ENCODE measurements around the gene GRB10.

The GRB10 gene

DNA sequence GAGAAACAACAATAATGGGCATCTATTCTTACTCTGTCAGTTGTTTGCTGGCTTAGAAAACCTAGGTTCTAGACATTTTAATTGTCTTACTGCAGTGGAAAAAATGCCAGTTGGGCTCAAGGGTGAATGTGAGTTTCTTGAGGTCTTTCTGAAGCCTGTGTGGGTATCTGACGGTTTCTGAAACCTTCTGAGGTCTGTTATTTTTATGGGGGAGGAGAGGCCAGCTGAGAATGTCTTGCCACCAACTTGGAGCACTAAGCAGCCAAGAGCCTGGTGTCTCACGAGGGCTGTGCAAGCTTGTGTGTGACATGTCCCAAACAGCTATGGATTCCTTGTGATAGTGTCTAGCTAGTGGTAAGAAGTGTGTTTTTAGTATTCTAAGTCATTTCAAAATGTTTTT lies 193.3 kb downstream of the GRB10 start:
- TF ChIP-seq PPARA (CRISPR knock-in tag; IDR thresholded peaks at IDR 0.05; ENCODE audit: borderline replicate concordance): no peak
- TF ChIP-seq, protein P1, sequence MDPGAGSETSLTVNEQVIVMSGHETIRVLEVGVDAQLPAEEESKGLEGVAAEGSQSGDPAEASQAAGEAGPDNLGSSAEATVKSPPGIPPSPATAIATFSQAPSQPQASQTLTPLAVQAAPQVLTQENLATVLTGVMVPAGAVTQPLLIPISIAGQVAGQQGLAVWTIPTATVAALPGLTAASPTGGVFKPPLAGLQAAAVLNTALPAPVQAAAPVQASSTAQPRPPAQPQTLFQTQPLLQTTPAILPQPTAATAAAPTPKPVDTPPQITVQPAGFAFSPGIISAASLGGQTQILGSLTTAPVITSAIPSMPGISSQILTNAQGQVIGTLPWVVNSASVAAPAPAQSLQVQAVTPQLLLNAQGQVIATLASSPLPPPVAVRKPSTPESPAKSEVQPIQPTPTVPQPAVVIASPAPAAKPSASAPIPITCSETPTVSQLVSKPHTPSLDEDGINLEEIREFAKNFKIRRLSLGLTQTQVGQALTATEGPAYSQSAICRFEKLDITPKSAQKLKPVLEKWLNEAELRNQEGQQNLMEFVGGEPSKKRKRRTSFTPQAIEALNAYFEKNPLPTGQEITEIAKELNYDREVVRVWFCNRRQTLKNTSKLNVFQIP (CRISPR knock-in tag; IDR thresholded peaks at IDR 0.05; ENCODE audit: borderline replicate concordance, low read depth): no peak
- TF ChIP-seq RARB (CRISPR knock-in tag; IDR thresholded peaks at IDR 0.05): no peak
- TF ChIP-seq ISL1 (CRISPR knock-in tag; IDR thresholded peaks at IDR 0.05): no peak
- no peak for TF ChIP-seq ZNF565 (CRISPR knock-in tag; conservative IDR thresholded peaks at IDR 0.05; ENCODE audit: low read depth)
- no peak for TF ChIP-seq TCF4 (CRISPR knock-in tag; IDR thresholded peaks at IDR 0.05; ENCODE audit: borderline replicate concordance)
- TF ChIP-seq CSDC2 (CRISPR knock-in tag; IDR thresholded peaks at IDR 0.05): no peak
- TF ChIP-seq, protein P2, sequence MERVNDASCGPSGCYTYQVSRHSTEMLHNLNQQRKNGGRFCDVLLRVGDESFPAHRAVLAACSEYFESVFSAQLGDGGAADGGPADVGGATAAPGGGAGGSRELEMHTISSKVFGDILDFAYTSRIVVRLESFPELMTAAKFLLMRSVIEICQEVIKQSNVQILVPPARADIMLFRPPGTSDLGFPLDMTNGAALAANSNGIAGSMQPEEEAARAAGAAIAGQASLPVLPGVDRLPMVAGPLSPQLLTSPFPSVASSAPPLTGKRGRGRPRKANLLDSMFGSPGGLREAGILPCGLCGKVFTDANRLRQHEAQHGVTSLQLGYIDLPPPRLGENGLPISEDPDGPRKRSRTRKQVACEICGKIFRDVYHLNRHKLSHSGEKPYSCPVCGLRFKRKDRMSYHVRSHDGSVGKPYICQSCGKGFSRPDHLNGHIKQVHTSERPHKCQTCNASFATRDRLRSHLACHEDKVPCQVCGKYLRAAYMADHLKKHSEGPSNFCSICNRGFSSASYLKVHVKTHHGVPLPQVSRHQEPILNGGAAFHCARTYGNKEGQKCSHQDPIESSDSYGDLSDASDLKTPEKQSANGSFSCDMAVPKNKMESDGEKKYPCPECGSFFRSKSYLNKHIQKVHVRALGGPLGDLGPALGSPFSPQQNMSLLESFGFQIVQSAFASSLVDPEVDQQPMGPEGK (CRISPR knock-in tag; IDR thresholded peaks at IDR 0.05; ENCODE audit: borderline replicate concordance): no peak
- TF ChIP-seq, protein P3, sequence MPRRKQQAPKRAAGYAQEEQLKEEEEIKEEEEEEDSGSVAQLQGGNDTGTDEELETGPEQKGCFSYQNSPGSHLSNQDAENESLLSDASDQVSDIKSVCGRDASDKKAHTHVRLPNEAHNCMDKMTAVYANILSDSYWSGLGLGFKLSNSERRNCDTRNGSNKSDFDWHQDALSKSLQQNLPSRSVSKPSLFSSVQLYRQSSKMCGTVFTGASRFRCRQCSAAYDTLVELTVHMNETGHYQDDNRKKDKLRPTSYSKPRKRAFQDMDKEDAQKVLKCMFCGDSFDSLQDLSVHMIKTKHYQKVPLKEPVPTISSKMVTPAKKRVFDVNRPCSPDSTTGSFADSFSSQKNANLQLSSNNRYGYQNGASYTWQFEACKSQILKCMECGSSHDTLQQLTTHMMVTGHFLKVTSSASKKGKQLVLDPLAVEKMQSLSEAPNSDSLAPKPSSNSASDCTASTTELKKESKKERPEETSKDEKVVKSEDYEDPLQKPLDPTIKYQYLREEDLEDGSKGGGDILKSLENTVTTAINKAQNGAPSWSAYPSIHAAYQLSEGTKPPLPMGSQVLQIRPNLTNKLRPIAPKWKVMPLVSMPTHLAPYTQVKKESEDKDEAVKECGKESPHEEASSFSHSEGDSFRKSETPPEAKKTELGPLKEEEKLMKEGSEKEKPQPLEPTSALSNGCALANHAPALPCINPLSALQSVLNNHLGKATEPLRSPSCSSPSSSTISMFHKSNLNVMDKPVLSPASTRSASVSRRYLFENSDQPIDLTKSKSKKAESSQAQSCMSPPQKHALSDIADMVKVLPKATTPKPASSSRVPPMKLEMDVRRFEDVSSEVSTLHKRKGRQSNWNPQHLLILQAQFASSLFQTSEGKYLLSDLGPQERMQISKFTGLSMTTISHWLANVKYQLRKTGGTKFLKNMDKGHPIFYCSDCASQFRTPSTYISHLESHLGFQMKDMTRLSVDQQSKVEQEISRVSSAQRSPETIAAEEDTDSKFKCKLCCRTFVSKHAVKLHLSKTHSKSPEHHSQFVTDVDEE (CRISPR knock-in tag; IDR thresholded peaks at IDR 0.05): no peak
- no peak for TF ChIP-seq ESRRG (CRISPR knock-in tag; IDR thresholded peaks at IDR 0.05)
- no peak for TF ChIP-seq OSR1 (CRISPR knock-in tag; IDR thresholded peaks at IDR 0.05)
- TF ChIP-seq ZNF8 (CRISPR knock-in tag; IDR thresholded peaks at IDR 0.05): no peak
- TF ChIP-seq ARNTL (CRISPR knock-in tag; IDR thresholded peaks at IDR 0.05; ENCODE audit: borderline replicate concordance, low read depth): no peak
- no peak for TF ChIP-seq ZNF70 (CRISPR knock-in tag; IDR thresholded peaks at IDR 0.05)
- no peak for TF ChIP-seq BACH2 (CRISPR knock-in tag; IDR thresholded peaks at IDR 0.05; ENCODE audit: borderline replicate concordance)
- no peak for ATAC-seq

DNA sequence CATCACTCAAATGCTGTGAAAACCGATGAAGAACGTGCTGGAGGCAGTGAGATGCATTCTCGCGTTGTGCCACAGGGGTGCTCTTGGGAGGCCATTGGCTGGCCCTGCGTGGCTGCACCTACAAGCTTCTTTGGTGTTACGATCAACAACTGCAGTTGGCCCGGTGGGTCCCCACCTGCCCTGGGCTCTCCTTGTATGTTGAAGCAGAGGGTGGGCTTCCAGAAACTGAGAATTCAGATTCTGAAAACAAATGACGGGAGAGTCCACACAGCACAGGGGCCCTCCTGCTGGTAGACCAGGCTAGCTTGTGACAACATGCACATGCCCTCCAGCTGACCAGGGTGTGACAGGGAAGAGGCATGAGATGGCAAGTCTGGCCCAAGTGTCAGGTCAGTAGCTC lies 193.8 kb downstream of the GRB10 start:
- peak; percentile 58 for ATAC-seq
- TF ChIP-seq SNAI2 (CRISPR knock-in tag; IDR thresholded peaks at IDR 0.05) (no peak), GLIS3 (CRISPR knock-in tag; IDR thresholded peaks at IDR 0.05) (no peak), BACH2 (CRISPR knock-in tag; IDR thresholded peaks at IDR 0.05; ENCODE audit: borderline replicate concordance) (no peak), ZNF8 (CRISPR knock-in tag; IDR thresholded peaks at IDR 0.05) (no peak), RARB (CRISPR knock-in tag; IDR thresholded peaks at IDR 0.05) (no peak)
- TF ChIP-seq, protein P2 (CRISPR knock-in tag; IDR thresholded peaks at IDR 0.05; ENCODE audit: borderline replicate concordance): no peak
- TF ChIP-seq, protein P4, sequence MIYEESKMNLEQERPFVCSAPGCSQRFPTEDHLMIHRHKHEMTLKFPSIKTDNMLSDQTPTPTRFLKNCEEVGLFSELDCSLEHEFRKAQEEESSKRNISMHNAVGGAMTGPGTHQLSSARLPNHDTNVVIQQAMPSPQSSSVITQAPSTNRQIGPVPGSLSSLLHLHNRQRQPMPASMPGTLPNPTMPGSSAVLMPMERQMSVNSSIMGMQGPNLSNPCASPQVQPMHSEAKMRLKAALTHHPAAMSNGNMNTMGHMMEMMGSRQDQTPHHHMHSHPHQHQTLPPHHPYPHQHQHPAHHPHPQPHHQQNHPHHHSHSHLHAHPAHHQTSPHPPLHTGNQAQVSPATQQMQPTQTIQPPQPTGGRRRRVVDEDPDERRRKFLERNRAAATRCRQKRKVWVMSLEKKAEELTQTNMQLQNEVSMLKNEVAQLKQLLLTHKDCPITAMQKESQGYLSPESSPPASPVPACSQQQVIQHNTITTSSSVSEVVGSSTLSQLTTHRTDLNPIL (CRISPR knock-in tag; IDR thresholded peaks at IDR 0.05; ENCODE audit: low read depth): no peak
- TF ChIP-seq, protein P5, sequence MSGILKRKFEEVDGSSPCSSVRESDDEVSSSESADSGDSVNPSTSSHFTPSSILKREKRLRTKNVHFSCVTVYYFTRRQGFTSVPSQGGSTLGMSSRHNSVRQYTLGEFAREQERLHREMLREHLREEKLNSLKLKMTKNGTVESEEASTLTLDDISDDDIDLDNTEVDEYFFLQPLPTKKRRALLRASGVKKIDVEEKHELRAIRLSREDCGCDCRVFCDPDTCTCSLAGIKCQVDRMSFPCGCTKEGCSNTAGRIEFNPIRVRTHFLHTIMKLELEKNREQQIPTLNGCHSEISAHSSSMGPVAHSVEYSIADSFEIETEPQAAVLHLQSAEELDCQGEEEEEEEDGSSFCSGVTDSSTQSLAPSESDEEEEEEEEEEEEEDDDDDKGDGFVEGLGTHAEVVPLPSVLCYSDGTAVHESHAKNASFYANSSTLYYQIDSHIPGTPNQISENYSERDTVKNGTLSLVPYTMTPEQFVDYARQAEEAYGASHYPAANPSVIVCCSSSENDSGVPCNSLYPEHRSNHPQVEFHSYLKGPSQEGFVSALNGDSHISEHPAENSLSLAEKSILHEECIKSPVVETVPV (CRISPR knock-in tag; IDR thresholded peaks at IDR 0.05): no peak

DNA sequence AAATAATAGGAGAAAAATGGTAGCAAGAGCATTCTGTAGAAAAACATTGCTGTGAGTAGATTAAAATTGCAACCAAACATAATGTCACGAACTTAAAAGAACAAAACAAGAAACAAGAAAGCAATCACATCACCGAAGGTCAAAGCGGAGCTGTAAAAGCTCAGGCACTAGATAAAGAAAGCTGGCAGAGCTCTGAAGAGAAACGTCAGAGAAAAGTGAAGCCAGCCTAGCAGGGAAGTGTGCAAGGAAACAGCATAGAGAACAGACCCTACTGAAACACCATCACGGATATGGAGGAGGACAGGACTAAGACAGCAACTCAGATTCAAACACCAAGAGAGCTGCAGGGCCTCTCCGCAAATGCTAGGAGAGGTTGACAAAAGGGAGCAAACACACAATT lies 195.0 kb downstream of the GRB10 start:
- TF ChIP-seq ISL1 (CRISPR knock-in tag; IDR thresholded peaks at IDR 0.05) (no peak), ZC3H10 (CRISPR knock-in tag; IDR thresholded peaks at IDR 0.05) (no peak), RARB (CRISPR knock-in tag; IDR thresholded peaks at IDR 0.05) (no peak), ZNF565 (CRISPR knock-in tag; conservative IDR thresholded peaks at IDR 0.05; ENCODE audit: low read depth) (no peak), ZNF8 (CRISPR knock-in tag; IDR thresholded peaks at IDR 0.05) (no peak), OSR1 (CRISPR knock-in tag; IDR thresholded peaks at IDR 0.05) (no peak)
- TF ChIP-seq, protein P4 (CRISPR knock-in tag; IDR thresholded peaks at IDR 0.05; ENCODE audit: low read depth): no peak

More for the DNA sequence above, 195.0 kb downstream of the GRB10 start:
- ATAC-seq: no peak
